LoVo (cell line): ENCODE data around the gene TNS1.

Experiments used
- DNase-seq: peaks from one replicate; pipeline ENCODE4 v3.0.0-alpha.2; 2016; ENCODE audit warnings: low spot score

TNS1 gene

DNA sequence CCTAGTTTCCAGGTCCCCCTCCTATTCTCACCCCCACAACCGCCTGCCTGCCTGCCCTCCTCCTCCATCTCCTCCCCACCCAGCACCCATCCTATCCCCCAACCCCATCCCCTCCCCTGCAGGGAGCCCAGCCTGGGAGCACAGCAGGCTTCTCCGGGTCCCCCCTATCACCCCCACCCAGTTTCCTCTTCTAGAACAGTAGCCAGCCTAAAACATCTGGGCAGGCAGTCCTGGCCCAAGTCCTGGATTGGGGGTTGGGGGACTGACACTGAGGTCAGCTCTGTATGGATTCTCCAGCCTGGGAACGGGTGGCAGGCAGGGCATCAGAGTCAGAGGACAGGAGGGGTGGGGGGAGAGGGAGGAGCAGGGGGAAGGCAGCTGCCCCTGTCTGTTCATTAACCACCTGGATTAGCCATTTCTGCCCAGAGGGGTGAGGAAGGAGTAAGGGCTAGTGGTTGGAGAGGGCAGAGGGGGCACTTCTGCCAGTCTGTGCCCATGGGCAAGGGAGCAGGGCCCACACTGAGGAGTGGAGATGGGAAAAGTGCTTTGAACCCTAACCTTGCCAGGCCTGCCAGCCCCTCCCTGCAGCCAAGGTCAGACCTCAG, 60.0 kb downstream of the TNS1 start:
- DNase-seq: no peak

DNA sequence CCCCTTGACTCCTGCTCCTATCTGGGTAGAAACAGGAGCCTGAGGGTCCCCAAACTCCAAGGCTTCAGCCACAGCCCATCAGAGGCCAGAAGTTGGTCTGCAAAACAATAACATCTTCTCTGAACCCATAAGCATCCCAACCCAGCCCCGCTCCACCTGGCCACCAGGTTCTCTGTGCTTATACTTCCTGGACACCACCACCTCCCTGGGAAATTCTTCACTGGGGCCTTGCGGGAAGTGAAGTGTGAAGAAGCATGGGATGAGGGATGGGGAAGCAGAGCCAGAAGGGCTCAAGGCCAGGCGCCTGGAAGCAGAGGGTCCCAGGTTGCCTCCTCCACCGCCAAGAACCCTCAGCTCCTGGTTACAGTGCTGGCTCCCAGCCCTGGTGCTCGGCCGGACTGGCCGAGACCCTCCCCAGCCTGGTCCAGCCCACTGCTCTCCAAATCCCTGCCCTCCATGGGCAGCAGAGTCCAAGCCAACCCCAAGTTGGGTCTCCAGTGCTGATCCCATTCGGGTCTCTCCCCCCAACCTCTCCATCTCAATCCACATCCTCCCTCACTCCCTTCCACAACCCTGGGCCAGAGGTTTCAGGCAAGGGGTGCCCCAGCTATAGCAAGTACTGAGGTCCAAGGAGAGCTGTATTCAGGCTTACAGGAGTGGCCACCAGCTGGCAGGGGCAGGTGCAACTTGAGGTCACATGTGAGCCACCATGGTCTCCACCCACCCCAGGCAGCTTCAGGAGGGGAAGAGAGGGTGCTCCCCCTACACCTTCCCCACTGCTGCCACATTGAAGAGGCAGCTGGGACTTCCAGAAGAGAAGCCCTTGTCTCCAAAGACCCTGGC, 60.7 kb downstream of the TNS1 start:
- no peak for DNase-seq

DNA sequence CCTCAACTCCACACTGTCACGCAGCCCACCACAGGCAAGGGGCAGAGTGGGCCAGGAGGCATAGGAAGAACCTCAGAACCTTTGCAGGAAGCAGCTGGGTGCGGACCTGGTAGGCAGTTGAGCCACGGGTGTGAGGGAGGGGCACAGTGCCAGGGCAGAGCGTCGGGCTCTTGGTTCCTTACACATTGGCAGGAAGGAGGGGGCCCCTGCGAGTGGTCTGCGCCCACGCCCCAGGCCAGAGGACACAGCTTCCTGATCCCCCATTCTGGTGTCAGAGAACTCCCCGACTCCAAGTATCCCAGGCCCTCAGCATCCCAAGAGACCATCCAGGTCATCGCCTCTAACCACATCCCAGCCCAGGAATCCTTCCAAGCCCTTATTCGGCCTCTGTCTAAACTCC, 61.5 kb downstream of the TNS1 start:
- DNase-seq: no peak

DNA sequence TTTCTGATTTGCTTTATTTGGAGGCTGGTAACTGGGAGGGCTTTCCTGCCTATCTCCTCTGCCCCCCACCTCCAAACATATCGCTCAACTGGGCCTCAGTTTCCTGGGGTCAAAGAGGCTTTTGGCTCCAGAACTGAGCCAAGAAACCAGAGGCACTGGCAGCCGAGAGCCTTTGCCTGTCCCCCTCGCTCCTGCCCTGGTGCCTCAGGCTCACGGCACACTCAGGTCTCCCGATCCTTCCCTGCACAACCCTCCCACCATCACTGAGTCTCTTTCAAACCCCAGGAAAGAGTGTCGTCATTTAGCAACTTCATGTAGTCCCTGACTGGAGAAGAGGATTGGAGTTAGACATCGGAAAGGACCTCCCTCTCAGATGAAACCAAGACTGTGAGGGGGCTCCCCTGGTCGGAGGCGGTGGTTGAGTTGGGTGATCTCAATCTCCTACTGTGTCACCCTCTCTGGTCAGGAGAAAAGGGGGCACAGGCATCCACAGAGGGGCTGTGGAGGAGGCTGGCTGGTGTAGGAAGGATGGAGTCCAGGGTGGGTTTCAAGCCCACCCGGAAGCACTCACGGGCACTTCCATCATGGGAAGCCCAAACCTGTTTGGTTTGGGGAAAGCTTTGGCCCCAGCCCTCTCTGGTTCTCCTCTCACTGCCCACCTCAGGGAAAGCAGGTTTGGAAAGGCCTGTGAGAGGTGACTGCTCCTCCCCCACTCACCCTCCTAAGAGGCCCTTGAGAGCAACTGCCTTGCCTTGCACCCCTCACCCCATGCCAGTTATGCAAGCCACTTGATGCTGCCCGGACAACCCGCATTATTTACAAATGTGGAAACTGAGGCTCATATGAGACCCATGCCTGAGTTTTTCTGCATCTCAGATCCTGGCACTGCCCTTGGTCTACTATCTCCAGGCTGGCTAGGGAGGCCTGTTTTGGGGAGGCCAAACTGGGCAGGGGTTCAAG, 62.3 kb downstream of the TNS1 start:
- DNase-seq: no peak

DNA sequence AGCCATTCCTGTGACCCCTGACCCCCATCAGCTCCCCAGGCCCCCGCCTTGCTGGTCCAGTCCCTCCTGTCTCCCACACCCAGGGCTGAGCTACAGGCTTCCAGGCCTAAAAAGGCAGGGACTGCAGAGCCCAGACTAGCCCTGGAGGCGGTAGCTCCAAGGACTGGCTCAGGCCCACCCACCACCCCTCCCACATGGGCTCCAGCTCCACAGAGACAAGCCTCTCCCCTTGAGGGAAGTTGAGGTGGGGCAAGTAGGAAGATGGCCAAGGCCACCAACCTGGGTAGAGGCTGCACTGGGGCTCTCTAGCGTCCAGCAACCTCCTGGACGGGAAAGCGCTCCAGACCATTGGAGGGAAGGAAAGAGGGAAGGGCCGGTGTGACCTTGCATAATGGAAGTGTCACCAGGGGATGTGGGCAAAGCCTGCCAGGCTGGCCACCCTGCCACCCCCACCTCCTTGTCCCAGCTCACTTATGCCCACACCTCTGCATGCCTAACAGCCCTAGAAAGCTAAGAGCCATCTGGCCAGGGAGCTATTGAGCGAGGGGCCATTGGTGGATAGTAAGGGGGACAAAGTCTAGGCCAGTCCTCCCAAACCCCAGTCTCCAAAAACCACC, 63.1 kb downstream of the TNS1 start:
- DNase-seq: no peak

DNA sequence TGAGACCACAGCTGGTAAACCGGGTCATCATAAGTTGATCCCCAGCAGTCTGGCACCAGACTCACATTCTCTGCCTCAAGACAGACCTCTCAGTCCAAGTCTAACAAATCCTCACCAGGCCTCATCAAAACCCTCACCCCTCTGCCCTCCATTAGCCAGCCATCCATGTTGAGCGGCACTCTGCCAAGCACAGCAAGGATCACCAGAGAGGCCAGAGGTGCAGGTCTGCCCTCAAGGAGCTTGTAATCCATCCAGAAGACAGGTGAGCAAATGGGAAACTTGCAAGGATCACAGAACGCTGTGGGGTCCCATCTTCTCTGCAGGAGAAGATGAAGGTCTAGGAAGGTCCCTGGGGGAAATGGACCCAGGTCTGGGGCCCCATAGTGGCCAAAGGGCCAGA, 63.6 kb downstream of the TNS1 start:
- no peak for DNase-seq

DNA sequence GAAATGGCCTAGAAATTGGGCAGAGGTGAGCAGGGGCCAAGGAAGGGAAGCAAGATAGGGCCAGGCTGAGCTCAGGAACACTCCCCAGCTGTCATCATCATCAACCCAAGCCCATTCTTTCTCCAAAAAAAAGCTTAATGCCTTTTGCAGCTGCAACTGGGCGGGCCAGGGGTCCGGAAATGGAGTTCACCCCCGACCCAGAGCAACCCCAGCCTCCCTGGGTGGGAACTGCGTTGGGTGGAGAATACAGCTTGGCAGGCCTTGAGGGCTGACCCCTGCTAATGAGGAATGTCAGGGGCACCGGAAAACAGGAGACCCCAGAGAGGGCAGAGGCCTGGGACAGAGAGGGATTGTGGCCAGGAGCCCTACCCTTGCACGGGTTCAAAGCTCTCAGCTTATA, 64.8 kb downstream of the TNS1 start:
- no peak for DNase-seq

DNA sequence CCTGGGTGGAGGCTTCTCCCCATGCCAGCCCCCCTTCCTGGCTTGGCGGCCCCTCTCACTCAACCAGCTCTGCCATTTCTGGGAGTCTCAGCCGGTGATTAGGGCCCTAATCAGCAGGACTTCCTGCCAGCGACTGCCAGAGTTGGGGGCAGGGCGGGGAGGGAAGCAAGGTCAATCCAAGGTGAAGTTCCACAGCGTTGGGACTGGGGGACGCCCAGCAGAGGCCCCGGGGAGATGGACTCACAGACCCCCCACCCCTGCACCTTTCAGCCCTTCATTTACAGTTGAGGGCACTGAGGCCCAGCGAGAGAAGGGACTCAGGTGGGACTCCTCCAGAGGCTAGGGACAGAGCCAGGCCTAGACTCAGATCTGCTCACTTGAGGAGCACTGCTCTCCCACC, 65.3 kb downstream of the TNS1 start:
- DNase-seq: no peak

DNA sequence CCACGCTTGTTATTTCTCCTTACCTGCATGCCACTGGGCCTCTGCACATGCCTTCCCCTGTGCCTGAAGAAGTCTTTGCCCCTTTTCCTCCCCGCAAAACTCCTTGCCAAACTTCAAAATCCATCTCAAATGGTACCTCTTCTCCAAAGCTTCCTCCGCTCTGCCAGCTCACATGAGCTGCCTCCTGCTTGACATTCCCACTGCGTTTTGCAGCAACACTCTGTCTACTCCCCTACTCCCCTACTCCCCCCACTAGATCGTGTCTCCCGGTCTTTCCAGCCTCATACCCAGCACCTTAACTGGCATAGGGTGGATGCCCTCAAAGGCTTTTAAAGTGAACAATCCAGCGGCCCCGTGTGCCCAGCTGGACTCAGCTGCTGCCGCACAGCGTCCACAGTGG, 65.8 kb downstream of the TNS1 start:
- DNase-seq: no peak

DNA sequence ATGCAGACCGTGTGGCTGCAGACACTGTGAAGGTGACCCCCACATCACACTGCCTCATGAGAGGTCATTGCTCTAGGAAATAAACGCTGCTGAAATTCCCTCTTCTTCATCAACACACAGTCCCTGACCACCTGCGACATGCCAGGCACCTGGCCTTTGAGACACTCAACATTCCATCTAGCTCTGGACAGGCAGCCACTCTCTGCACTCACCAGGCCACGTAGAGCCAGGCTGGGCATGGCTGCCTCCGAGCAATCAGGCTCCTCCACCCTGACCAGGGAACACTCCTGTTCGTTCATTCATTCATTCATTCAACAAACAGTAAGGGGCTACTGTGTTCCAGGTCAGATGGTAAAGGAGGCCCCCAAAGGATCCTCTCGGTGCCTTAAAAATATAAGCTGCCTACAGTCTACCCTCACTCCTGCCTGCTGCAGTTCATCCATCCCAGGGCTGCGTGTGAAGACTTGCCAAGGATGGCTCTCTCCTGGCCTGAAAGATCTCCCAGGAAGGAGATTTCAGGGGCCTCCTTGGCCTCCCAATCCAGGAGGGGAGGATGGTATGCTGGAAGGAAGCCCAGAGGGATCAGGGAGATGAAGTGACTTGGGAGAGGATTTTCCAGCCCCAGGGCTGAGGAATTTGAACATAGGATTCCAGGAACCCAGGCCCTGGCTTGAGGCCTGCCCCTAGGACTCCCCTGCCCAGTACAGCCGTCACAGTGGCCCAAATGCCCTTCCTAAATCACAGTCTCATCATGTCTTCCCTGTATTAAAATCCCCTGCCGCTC, 66.7 kb downstream of the TNS1 start:
- no peak for DNase-seq

DNA sequence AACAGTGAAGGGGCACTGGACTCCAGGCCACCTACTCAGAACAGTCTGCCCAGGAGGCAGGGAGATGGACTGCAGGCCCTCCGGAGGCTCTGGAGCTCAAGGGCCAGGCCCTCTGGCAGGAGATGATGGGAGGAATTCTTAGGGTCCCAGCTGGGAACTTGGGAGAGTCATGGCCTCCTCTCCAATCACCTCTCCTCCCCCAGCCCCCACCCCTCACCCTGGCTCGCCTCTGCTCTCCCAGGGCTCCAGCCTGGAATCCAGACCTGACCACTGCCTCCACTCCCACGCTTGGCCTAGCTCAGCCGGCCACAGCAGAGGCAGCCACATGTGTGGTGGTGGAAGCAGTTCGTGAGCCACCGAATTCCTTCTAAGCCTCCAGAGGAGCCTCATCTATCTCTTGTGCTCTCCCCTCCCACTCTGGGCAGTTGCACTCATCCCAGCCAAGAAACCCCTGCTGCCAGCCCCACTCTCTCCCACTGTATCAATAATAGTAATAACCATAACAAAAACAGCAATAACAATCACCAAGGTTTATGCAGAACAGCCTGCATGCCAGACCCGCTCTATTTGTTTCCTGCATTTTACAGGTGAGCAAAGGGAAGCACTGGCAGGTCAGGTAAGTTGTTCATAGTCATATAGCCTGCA, 67.4 kb downstream of the TNS1 start:
- no peak for DNase-seq

DNA sequence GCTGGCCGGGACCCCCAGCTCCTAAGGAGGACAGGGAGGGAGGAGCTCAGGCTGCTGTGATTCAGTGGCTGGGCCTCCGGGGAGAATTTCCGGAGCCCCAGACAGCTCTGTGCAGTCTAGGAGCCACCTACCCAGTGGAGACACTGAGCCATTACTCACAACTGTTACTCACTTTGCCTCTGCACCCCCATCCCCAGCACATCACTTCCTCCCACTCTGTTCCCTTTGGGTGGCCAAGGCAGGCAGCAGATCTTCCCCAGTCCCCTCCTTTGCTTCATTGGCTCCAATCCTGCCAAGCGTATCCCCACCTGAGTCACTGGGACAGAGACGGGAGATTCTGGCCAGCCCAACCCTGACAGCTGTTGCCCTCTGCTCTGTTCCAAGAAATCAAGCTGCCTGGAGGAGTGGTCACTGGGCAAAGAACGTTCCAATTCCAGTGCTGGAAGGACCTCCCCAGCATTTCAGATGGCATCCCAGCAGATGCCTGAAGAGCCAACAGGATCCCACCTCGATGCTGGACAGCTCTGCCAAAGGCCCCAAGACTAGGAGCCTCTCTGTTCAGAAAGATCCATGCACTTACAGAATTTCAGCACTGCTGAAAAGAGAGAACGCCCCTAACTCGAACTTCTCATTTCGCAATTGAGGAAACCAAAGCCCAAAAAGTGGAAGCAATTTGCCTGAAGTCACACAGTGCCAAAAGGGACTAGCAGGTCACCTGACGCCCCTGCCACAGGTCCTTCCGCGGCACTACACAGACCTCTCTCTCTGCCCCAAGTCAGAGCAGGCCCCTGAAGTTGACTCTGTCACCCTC, 68.3 kb downstream of the TNS1 start:
- no peak for DNase-seq

DNA sequence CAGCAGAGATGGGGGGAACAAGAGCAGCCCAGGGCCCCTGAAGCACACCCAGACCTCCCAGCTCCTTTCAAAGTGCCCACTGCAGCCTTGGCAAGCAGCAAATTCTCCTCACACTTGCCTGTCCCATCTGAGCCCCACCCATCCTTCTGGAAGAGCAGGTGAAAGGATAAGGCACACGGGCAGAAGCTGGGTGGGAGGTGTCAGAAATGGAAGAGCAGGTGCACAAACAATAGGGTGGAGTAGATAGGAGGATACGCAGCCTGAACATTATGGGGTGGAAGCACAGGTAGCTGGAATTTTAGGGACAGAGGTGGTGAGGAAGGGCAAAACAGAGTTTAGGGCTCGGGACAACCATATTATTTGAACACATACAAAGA, 69.2 kb downstream of the TNS1 start:
- no peak for DNase-seq

DNA sequence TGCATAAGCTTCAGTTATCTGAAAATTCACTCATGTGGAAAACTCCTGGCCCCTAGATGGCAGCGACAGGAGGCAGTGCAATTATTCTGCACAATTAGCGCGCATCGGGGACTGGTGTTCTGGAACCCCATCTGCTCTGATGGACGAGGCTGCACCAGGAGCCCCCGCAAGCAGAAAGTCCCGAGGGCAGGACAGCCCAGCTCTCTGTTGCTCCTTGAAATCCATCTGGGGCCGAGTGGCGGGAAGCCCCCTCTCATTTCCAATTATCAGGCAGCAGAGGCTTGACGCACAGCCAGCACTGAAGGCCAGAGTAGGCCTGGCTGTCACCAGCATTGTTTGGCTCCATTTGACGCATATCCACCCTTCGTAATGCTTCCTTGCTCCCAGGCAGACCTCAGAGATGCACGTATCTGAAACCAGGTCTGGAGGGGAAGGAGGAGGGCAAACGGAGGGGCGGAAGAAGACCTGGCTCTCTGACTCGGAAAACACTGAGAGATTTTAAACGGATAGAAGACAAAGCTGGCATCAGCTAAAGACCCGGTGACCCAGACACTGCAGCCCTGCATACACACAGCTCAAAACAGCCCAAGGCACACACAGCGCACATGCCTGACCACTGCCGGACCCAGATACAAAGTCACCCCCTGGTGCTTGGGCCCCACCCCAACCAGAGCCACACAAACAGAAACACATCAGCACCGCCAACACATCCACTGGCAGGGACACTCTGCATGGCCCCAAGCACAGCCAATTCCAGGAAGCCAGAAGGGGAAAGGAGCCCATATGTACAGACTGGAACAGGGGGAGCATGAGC, 69.8 kb downstream of the TNS1 start:
- DNase-seq: no peak

DNA sequence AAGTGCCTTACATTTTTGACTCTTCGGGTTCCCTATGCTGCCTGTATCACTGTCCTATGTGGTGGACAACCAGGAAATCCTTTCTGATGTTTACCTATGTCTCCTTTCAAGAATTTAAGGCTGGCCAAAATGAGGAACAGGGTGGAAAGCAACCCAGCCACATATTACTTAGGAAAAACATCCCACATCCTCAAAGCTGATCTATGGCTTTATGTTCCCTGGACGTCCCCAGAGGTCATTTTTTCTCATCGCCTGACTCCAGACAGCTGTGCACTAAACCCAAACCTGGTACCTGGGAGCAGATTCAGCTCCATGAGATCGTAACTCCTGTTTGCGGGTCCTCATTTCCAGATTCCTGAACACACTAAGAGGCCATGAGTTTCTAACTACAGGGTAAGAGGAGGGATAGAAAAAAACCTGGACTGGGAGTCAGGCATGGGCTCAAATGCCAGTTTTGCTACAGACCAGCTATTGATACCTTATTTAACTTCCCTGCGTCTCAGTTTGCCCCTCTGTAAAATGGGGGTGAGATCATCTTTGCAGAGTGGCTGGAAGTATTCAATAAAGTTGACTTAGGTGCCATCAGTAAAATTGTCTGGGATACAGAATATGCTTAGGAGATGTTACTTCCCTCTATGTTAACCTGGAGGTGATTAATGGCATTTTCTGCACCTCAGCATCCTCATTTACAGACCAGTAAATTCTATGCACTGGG, 70.8 kb downstream of the TNS1 start:
- DNase-seq: no peak

DNA sequence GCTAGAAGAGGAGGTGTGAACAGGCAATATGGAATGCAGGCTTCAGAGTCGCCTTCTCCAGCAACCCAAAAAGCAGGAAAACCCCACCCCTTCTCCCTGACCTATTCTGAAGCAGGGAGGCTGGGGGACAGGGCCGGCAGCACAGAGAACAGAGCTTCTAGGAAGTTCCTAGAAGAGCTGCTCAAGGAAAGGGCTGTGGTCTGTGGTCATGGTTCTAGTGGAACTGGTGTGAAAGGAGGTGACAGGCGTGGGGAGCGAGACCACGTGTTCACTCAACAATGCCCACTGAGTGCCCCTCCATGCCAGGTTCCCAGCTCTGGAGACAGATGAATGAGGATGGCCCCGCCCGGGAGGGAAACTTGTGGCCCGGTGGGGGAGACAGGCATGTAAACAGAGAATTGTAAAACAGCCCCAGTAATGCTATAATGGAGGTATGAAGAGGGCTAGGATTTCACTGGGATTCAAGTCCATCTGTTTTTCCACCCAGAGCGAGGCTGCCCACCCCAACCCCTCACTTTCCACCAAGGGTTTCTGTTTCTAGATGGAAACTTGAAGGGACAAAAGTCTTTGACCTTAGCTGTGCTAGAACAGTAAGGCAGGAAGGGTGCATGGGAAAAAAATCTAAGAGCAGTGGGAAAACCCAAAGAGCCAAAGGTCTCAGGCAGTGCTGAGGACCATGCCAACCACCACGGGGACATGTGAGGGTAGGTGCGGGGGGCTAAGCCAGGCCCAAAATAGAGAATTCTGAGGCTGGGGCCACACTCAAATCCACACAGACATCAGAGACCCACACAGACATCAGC, 71.8 kb downstream of the TNS1 start:
- no peak for DNase-seq

DNA sequence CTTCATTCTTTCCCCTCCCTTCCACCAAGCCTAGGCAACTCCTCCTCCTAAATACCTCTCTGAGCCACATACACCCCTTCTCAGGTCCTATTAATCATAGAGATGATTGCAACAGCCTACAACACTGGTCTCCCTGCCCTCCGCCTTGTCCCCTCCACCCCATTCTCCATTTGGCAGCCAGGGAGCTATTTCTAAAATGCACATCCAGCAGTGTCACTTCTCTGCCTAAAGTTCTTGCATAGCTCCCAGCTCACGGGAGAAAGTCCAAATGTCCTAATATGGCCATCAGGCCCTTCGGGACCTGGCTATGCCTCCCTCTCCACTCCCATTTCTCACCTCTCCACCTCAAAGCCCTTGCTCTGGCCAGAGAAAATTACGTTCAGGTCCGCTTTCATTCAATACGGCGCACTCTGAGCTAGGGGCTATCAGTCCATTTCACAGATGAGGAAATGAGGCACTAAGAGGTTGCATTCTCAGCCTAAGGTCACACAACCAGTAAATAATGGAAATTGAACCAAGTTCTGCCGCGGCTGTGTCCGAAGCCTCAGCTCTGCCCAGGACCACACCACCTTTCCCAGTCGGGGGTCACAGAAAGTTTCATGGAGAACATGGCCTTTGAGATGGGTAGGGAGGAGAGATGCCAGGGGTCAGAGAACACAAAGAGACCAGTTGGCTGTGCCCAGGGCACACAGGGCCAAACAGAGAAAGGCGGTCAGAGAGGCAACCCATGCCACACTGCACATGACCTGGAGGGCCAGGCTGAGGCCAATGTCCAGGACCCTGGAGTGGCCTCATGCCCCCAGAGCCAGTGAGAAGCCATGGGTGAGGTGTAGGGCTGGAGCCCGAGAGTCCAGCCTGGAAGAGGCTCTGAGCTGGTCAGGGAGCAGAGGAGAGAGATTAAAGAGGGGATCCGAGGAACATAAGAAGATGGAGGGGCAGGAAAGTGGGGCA, 72.8 kb downstream of the TNS1 start:
- DNase-seq: no peak
